ENCODE results near the gene NPBWR2. TPM values are rescaled to one million over a fixed set of nuclear protein-coding genes. Genes with fewer than 3 reads are reported as not detected.

NPBWR2 gene
- total RNA-seq, 1 donor from 2014 or later, result not detected

GRCh38 chr20:64079273-64080012 is 27.9 kb downstream of the NPBWR2 start, which contains the start of gene RGS19:
RGS19 (minus strand) TSS chr20:64079518; CDS start chr20:64076886, 2,632 bp downstream.
- Mint-ChIP-seq H3K27ac (ENCODE audit: unreplicated experiment) (peak within 1 kb of the TSS; percentile 38), H3K4me3 (ENCODE audit: unreplicated experiment) (peak within 1 kb of the TSS; percentile 73), H3K36me3 (ENCODE audit: unreplicated experiment) (no peaks in the 10 kb centered on the region), H3K9me3 (ENCODE audit: unreplicated experiment) (no peaks in the 10 kb centered on the region), H3K4me1 (ENCODE audit: unreplicated experiment) (peaks cover 35% of the 10 kb centered on the region), H3K27me3 (ENCODE audit: unreplicated experiment) (no peaks in the 10 kb centered on the region)
- TF ChIP-seq CTCF (IDR thresholded peaks at IDR 0.05), result no peak
- peak; percentile 89 for DNase-seq (ENCODE audit: extremely low spot score, unreplicated experiment)

GRCh38 chr20:64078934-64079272 is 28.5 kb downstream of the NPBWR2 start:
- Mint-ChIP-seq H3K9me3 (ENCODE audit: unreplicated experiment) (no peaks in the 10 kb centered on the region), H3K27me3 (ENCODE audit: unreplicated experiment) (no peaks in the 10 kb centered on the region), H3K36me3 (ENCODE audit: unreplicated experiment) (no peaks in the 10 kb centered on the region), H3K4me1 (ENCODE audit: unreplicated experiment) (peaks cover 33% of the 10 kb centered on the region), H3K27ac (ENCODE audit: unreplicated experiment) (no peak overlapping the region), H3K4me3 (ENCODE audit: unreplicated experiment) (peak overlapping the region; percentile 73)
- no peak for DNase-seq (ENCODE audit: extremely low spot score, unreplicated experiment)
- TF ChIP-seq CTCF (IDR thresholded peaks at IDR 0.05), result no peak

DNA sequence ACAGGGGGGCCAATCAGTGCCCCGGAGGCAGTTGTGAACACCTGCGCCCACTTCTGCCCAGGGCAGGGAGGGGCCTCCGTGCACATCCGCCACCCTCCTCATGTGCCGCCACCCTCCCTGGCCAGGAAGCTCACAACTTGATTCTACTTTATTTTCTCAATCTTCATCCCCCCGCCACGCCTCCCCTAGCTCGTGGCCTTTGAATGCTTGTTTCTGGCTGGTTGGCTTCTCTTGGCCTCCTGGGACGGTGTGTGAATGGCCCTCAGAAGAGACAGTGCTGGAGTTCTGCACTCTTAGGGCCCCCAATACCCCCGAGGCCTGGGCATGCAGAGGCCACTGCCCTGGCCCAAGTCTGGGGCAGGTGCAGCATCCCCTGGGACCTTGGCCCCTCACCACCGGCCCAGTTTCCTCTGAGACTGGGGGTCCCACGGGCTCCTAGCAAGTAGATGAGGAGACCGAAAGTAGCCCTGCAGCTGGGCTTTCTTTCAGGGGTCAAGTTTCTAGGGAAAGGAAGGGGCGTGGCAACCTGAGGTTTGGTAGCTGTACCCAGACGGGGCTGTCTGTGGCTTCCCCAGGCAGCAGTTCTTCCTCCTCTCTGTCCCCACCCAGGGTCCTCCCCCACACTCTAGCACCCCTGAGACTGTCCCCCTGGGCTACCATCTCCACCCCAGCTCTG is 29.4 kb downstream of the NPBWR2 start:
- no peak for TF ChIP-seq CTCF (IDR thresholded peaks at IDR 0.05)
- Mint-ChIP-seq H3K27ac (ENCODE audit: unreplicated experiment) (no peak overlapping the region), H3K27me3 (ENCODE audit: unreplicated experiment) (no peaks in the 10 kb centered on the region), H3K36me3 (ENCODE audit: unreplicated experiment) (no peaks in the 10 kb centered on the region), H3K9me3 (ENCODE audit: unreplicated experiment) (no peaks in the 10 kb centered on the region), H3K4me1 (ENCODE audit: unreplicated experiment) (peaks cover 31% of the 10 kb centered on the region), H3K4me3 (ENCODE audit: unreplicated experiment) (peak overlapping the region; percentile 10)
- DNase-seq (ENCODE audit: extremely low spot score, unreplicated experiment), result no peak

DNA sequence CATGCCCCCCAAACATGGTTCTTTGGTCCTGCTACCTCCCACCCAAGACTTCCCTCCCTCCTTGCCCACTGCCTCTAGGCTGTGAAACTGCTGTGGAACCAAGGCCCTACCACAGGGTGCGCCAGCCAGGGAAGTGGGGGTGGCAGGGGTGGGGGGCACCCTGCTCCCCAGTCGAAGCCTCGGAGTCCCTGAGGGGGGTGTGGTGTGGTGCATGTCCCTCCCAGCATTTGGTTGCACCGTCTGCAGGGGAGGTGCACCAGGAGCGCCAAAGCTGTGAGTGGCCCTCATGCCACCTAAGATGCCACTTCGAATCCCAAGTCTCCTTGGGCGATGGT is 29.9 kb downstream of the NPBWR2 start:
- Mint-ChIP-seq H3K4me3 (ENCODE audit: unreplicated experiment) (no peak overlapping the region), H3K27me3 (ENCODE audit: unreplicated experiment) (no peaks in the 10 kb centered on the region), H3K36me3 (ENCODE audit: unreplicated experiment) (peaks cover under 1% of the 10 kb centered on the region), H3K4me1 (ENCODE audit: unreplicated experiment) (peaks cover 27% of the 10 kb centered on the region), H3K9me3 (ENCODE audit: unreplicated experiment) (no peaks in the 10 kb centered on the region), H3K27ac (ENCODE audit: unreplicated experiment) (no peak overlapping the region)
- TF ChIP-seq CTCF (IDR thresholded peaks at IDR 0.05), result no peak
- DNase-seq (ENCODE audit: extremely low spot score, unreplicated experiment), result no peak

GRCh38 chr20:64077094-64077493 is 30.3 kb downstream of the NPBWR2 start:
- H3K36me3 Mint-ChIP-seq (ENCODE audit: unreplicated experiment), result peaks cover 5% of the 10 kb centered on the region
- H3K9me3 Mint-ChIP-seq (ENCODE audit: unreplicated experiment), result no peaks in the 10 kb centered on the region
- H3K4me1 Mint-ChIP-seq (ENCODE audit: unreplicated experiment), result peaks cover 23% of the 10 kb centered on the region
- DNase-seq (ENCODE audit: extremely low spot score, unreplicated experiment), result no peak
- H3K27me3 Mint-ChIP-seq (ENCODE audit: unreplicated experiment), result no peaks in the 10 kb centered on the region
- H3K27ac Mint-ChIP-seq (ENCODE audit: unreplicated experiment), result no peak overlapping the region
- no peak for TF ChIP-seq CTCF (IDR thresholded peaks at IDR 0.05)
- H3K4me3 Mint-ChIP-seq (ENCODE audit: unreplicated experiment), result no peak overlapping the region

Data from osteocyte (in vitro differentiated cells).